HEK293 (cell line): Measurements from ENCODE around the gene S100A11.

ENCODE experiments used
- CTCF ChIA-PET: fragments of 350-600 bp; formaldehyde crosslinking; extraction: SDS; loops from one replicate; lab custom pipeline; 2021; ENCODE audit warnings: antibody characterized with exemption; lab: Yijun Ruan, JAX
- POLR2A ChIA-PET: fragments of 300-600 bp; formaldehyde crosslinking; extraction: SDS; loops from one replicate; lab custom pipeline; 2020; ENCODE audit warnings: antibody characterized with exemption, inconsistent platforms; lab: Yijun Ruan, JAX
- H3K27ac ChIP-seq: fragments of 200-500 bp; sonication (Bioruptor generic); 2 replicates; pipeline ENCODE4 v1.5.1; 2014; ENCODE audit warnings: low read depth, low read length, control low read depth, inconsistent platforms; ENCODE audit errors: extremely low read depth
- H3K36me3 ChIP-seq, 2 experiments: fragments of 200-500 bp in 1 of 2; sonication (Bioruptor generic) in 1 of 2; 1 replicate in 1 of 2; 2 replicates in 1 of 2; pipeline ENCODE4 v1.5.1; 2014 to 2017; ENCODE audit warnings: inconsistent platforms in 2 of 2, low read length in 2 of 2; ENCODE audit not compliant: control insufficient read depth in 2 of 2, insufficient read depth in 1 of 2
- H3K4me1 ChIP-seq: fragments of 200-500 bp; sonication (Bioruptor generic); 2 replicates; pipeline ENCODE4 v1.5.1; 2014; ENCODE audit warnings: mild to moderate bottlenecking, low read length, inconsistent platforms; ENCODE audit not compliant: control insufficient read depth, insufficient read depth
- H3K4me3 ChIP-seq: 2 replicates; pipeline ENCODE4 v1.5.1; 2011; ENCODE audit warnings: low read depth, mild to moderate bottlenecking, control low read depth, low read length, moderate library complexity
- H3K9me3 ChIP-seq: fragments of 200-500 bp; sonication (Bioruptor generic); 2 replicates; pipeline ENCODE4 v1.5.1; 2014; ENCODE audit warnings: low read depth, low read length, inconsistent platforms; ENCODE audit not compliant: control insufficient read depth, insufficient read depth
- GFI1B ChIP-seq: fragments of 450-650 bp; formaldehyde crosslinking; IDR thresholded peaks from 2 replicates; pipeline ENCODE4 v1.5.1; 2016; ENCODE audit warnings: missing biosample characterization, missing genetic modification characterization
- HOXD13 ChIP-seq: sonication (generic); formaldehyde crosslinking; IDR thresholded peaks from 2 replicates; pipeline ENCODE4 v1.8.0; 2022; ENCODE audit warnings: missing genetic modification reagents, borderline replicate concordance
- PRDM1 ChIP-seq: fragments of 450-650 bp; formaldehyde crosslinking; IDR thresholded peaks from 2 replicates; pipeline ENCODE4; 2016; ENCODE audit warnings: missing biosample characterization, missing genetic modification characterization
- SP2 ChIP-seq: fragments of 450-650 bp; formaldehyde crosslinking; IDR thresholded peaks from 2 replicates; pipeline ENCODE4 v1.5.1; 2016; ENCODE audit warnings: missing biosample characterization, missing genetic modification characterization
- ZBTB20 ChIP-seq: fragments of 450-650 bp; formaldehyde crosslinking; IDR thresholded peaks from 2 replicates; pipeline ENCODE4 v1.5.1; 2016; ENCODE audit warnings: missing biosample characterization, missing genetic modification characterization
- ZBTB48 ChIP-seq: fragments of 450-650 bp; formaldehyde crosslinking; IDR thresholded peaks from 2 replicates; pipeline ENCODE4 v1.5.1; 2016; ENCODE audit warnings: missing biosample characterization, missing genetic modification characterization
- ZBTB7A ChIP-seq: fragments of 450-650 bp; formaldehyde crosslinking; IDR thresholded peaks from 2 replicates; pipeline ENCODE4 v1.5.1; 2016; ENCODE audit warnings: low read depth, missing biosample characterization, missing genetic modification characterization
- ZNF155 ChIP-seq: fragments of 450-650 bp; formaldehyde crosslinking; IDR thresholded peaks from 2 replicates; pipeline ENCODE4 v1.5.1; 2016; ENCODE audit warnings: missing biosample characterization, missing genetic modification characterization
- ZNF2 ChIP-seq: fragments of 450-650 bp; formaldehyde crosslinking; IDR thresholded peaks from 2 replicates; pipeline ENCODE4 v1.5.1; 2016; ENCODE audit warnings: missing biosample characterization, missing genetic modification characterization
- ZNF239 ChIP-seq: fragments of 450-650 bp; formaldehyde crosslinking; IDR thresholded peaks from 2 replicates; pipeline ENCODE4 v1.5.1; 2016; ENCODE audit warnings: missing biosample characterization, missing genetic modification characterization
- ZNF24 ChIP-seq: fragments of 450-650 bp; formaldehyde crosslinking; IDR thresholded peaks from 2 replicates; pipeline ENCODE4 v1.5.1; 2016; ENCODE audit warnings: missing biosample characterization, missing genetic modification characterization
- ZNF324 ChIP-seq: fragments of 450-650 bp; formaldehyde crosslinking; IDR thresholded peaks from 2 replicates; pipeline ENCODE4 v1.5.1; 2016; ENCODE audit warnings: missing biosample characterization, missing genetic modification characterization
- ZNF366 ChIP-seq: fragments of 450-650 bp; formaldehyde crosslinking; conservative IDR thresholded peaks from 2 replicates; pipeline ENCODE4 v1.5.1; 2016; ENCODE audit warnings: missing biosample characterization, missing genetic modification characterization
- ZNF433 ChIP-seq: fragments of 450-650 bp; formaldehyde crosslinking; IDR thresholded peaks from 2 replicates; pipeline ENCODE4 v1.5.1; 2016; ENCODE audit warnings: missing biosample characterization, missing genetic modification characterization, low read depth
- ZNF521 ChIP-seq: fragments of 450-650 bp; formaldehyde crosslinking; IDR thresholded peaks from 2 replicates; pipeline ENCODE4 v1.5.1; 2017; ENCODE audit warnings: missing biosample characterization, mild to moderate bottlenecking, missing genetic modification characterization
- ZNF629 ChIP-seq: fragments of 450-650 bp; formaldehyde crosslinking; IDR thresholded peaks from 2 replicates; pipeline ENCODE4 v1.5.1; 2017; ENCODE audit warnings: missing biosample characterization, missing genetic modification characterization
- ZNF792 ChIP-seq: fragments of 450-650 bp; formaldehyde crosslinking; IDR thresholded peaks from 2 replicates; pipeline ENCODE4 v1.5.1; 2016; ENCODE audit warnings: missing biosample characterization, missing genetic modification characterization
- ZSCAN23 ChIP-seq: fragments of 450-650 bp; formaldehyde crosslinking; IDR thresholded peaks from 2 replicates; pipeline ENCODE4 v1.5.1; 2016; ENCODE audit warnings: missing biosample characterization, missing genetic modification characterization
- TF ChIP-seq, protein P1 (sequence below): fragments of 450-650 bp; formaldehyde crosslinking; IDR thresholded peaks from 2 replicates; pipeline ENCODE4 v1.5.1; 2016; ENCODE audit warnings: missing biosample characterization, missing genetic modification characterization
- TF ChIP-seq, protein P2 (sequence below): fragments of 450-650 bp; formaldehyde crosslinking; IDR thresholded peaks from 2 replicates; pipeline ENCODE4 v1.5.1; 2016; ENCODE audit warnings: missing biosample characterization, missing genetic modification characterization
- TF ChIP-seq, protein P3 (sequence below): fragments of 450-650 bp; formaldehyde crosslinking; IDR thresholded peaks from 2 replicates; pipeline ENCODE4 v1.5.1; 2016; ENCODE audit warnings: missing biosample characterization, missing genetic modification characterization

S100A11 gene

DNA sequence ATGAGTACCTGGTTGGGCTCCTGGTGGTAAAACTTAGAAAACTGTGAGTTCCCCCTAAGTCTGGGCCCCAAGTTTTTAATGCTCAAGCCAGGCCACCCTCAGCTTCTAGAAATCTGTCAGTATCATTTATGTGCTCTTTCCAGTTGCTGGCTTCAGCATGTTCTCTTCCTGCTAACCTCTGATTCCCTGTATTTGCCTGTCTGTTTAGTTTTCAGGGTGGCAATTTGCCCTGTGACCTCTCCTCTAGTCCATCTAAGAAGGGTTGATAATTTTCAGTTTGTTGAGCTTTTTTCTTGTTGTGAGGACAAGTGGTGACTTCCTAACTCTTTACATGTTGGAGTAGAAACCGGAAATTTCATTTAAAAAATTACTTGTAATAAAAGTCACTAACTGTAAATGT lies 27.1 kb downstream of the S100A11 start (continued):
- TF ChIP-seq, protein P1, sequence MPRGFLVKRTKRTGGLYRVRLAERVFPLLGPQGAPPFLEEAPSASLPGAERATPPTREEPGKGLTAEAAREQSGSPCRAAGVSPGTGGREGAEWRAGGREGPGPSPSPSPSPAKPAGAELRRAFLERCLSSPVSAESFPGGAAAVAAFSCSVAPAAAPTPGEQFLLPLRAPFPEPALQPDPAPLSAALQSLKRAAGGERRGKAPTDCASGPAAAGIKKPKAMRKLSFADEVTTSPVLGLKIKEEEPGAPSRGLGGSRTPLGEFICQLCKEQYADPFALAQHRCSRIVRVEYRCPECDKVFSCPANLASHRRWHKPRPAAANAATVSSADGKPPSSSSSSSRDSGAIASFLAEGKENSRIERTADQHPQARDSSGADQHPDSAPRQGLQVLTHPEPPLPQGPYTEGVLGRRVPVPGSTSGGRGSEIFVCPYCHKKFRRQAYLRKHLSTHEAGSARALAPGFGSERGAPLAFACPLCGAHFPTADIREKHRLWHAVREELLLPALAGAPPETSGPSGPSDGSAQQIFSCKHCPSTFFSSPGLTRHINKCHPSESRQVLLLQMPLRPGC (tag by site-specific recombination) = no peak
- TF ChIP-seq ZBTB7A (tag by site-specific recombination) = no peak
- no peak for TF ChIP-seq ZBTB20 (tag by site-specific recombination)

DNA sequence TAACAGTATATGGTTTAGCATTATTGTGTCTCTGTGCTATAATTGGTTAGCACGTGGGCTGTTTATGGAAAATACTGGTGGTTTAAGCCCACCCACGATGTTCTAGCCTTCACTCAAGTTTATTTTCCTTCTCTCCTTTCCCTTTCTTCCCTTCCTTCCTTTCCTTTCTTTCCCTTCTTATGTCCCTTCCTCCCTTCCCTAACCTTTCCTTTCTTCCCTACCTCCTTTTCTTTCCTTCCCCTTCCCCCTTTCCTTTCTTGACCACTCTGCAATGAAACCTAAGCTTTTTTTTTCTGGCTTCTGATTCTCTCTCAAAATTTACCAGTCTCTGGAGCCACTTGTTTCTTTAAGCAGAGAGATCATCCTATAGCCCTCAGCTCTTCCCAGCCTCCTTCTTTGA lies 29.8 kb downstream of the S100A11 start:
- Histone ChIP-seq H3K4me3 (no peak overlapping the region), H3K27ac (no peak overlapping the region), H3K9me3 (no peaks in the 10 kb centered on the region), H3K4me1 (no peaks in the 10 kb centered on the region), H3K36me3 (no peaks in the 10 kb centered on the region)
- TF ChIP-seq, protein P2, sequence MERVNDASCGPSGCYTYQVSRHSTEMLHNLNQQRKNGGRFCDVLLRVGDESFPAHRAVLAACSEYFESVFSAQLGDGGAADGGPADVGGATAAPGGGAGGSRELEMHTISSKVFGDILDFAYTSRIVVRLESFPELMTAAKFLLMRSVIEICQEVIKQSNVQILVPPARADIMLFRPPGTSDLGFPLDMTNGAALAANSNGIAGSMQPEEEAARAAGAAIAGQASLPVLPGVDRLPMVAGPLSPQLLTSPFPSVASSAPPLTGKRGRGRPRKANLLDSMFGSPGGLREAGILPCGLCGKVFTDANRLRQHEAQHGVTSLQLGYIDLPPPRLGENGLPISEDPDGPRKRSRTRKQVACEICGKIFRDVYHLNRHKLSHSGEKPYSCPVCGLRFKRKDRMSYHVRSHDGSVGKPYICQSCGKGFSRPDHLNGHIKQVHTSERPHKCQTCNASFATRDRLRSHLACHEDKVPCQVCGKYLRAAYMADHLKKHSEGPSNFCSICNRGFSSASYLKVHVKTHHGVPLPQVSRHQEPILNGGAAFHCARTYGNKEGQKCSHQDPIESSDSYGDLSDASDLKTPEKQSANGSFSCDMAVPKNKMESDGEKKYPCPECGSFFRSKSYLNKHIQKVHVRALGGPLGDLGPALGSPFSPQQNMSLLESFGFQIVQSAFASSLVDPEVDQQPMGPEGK (tag by site-specific recombination) = no peak
- TF ChIP-seq ZNF521 (tag by site-specific recombination) (no peak), ZSCAN23 (tag by site-specific recombination) (no peak), ZNF239 (tag by site-specific recombination) (no peak), SP2 (no peak), ZNF366 (tag by site-specific recombination) (peak; percentile 65), ZNF2 (tag by site-specific recombination) (no peak), PRDM1 (tag by site-specific recombination) (peak; percentile 91), ZNF24 (tag by site-specific recombination) (no peak), ZNF433 (tag by site-specific recombination) (no peak), ZNF792 (tag by site-specific recombination) (no peak), HOXD13 (CRISPR knock-in tag) (no peak)
- ChIA-PET CTCF (interaction anchor here (0.6 to 1.4 kb wide), 7 partner anchors 9 to 451 kb away, joined by 3 to 8 read pairs (median 3); no protein-coding TSS in a partner anchor), POLR2A (no interaction called here)

DNA sequence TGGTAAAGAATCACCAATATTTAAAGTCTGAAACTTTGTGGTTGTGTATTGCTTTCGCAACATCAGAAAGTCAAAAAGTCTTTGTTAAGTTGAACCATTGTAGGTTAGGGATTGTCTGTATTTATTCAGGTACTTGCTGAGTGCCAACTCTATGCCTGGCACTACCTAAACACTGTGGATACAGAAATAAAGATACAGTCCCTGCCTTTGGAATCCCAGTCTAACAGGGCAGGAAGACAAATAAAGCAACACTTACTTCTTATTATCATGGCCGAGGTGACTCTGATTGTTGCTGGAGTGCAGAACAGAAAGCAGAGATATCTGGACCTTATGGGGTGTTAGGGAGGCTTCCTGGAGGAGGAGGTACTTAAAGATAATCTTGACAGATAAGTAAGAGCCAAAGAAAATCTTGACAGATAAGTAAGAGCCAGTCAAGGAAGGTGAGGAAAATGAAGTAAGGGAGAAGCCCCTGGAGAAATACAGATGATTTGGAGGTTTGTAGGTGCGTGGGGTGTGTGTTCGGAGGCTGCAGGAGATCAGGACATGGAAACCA lies 31.4 kb downstream of the S100A11 start:
- TF ChIP-seq ZNF155 (tag by site-specific recombination) (no peak), GFI1B (tag by site-specific recombination) (no peak), ZBTB48 (tag by site-specific recombination) (peak; percentile 58), ZNF324 (tag by site-specific recombination) (no peak), ZNF629 (tag by site-specific recombination) (no peak)
- TF ChIP-seq, protein P3, sequence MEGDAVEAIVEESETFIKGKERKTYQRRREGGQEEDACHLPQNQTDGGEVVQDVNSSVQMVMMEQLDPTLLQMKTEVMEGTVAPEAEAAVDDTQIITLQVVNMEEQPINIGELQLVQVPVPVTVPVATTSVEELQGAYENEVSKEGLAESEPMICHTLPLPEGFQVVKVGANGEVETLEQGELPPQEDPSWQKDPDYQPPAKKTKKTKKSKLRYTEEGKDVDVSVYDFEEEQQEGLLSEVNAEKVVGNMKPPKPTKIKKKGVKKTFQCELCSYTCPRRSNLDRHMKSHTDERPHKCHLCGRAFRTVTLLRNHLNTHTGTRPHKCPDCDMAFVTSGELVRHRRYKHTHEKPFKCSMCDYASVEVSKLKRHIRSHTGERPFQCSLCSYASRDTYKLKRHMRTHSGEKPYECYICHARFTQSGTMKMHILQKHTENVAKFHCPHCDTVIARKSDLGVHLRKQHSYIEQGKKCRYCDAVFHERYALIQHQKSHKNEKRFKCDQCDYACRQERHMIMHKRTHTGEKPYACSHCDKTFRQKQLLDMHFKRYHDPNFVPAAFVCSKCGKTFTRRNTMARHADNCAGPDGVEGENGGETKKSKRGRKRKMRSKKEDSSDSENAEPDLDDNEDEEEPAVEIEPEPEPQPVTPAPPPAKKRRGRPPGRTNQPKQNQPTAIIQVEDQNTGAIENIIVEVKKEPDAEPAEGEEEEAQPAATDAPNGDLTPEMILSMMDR (tag by site-specific recombination) = no peak
- POLR2A ChIA-PET = no interaction called here
- no peaks in the 10 kb centered on the region for H3K4me1 ChIP-seq
- no peaks in the 10 kb centered on the region for H3K9me3 ChIP-seq
- CTCF ChIA-PET = interaction anchor here (0.8 to 11.2 kb wide), 7 partner anchors 8 to 174 kb away, joined by 3 to 409 read pairs (median 9); no protein-coding TSS in a partner anchor
- no peaks in the 10 kb centered on the region for H3K36me3 ChIP-seq
- no peak overlapping the region for H3K27ac ChIP-seq
- H3K4me3 ChIP-seq = no peak overlapping the region
